ENCODE results near the gene TNFSF12.
A peak's percentile ranks its signal among the peaks of the same experiment; 100 is the strongest.

TNFSF12 gene

GRCh38 chr17:7548585-7549400, at the start of gene TNFSF12:
Gene TNFSF12 (plus strand): TSS chr17:7549058. CDS start chr17:7549154, 96 bp downstream.
- DNase-seq (ENCODE audit: low spot score in 2 of 2) (peak in 1 of 2 donors; percentile 48), ATAC-seq (ENCODE audit: low read depth) (peak; percentile 35)
- Mint-ChIP-seq H3K36me3 (peaks cover 5% of the 10 kb centered on the region), H3K4me1 (peaks cover 35% of the 10 kb centered on the region), H3K9me3 (no peaks in the 10 kb centered on the region), H3K4me3 (peak within 1 kb of the TSS; percentile 83), H3K27ac (peak within 1 kb of the TSS; percentile 80), H3K27me3 (no peaks in the 10 kb centered on the region)

- peaks cover under 1% of the 10 kb centered on the region for H3K4me1 Mint-ChIP-seq
- ATAC-seq (ENCODE audit: low read depth) (no peak), DNase-seq (ENCODE audit: low spot score in 2 of 2) (no peak)
- no peaks in the 10 kb centered on the region for H3K27me3 Mint-ChIP-seq
- H3K27ac Mint-ChIP-seq: peak overlapping the region; percentile 31
- H3K4me3 Mint-ChIP-seq: no peak overlapping the region
- no peaks in the 10 kb centered on the region for H3K9me3 Mint-ChIP-seq
- H3K36me3 Mint-ChIP-seq: peaks cover 46% of the 10 kb centered on the region
These were observed 49.7 kb upstream of the TNFSF12 start for GRCh38 chr17:7499161-7499560.

- Mint-ChIP-seq H3K4me3 (no peak overlapping the region), H3K36me3 (peaks cover 48% of the 10 kb centered on the region), H3K9me3 (no peaks in the 10 kb centered on the region), H3K27ac (no peak overlapping the region), H3K4me1 (no peaks in the 10 kb centered on the region), H3K27me3 (no peaks in the 10 kb centered on the region)
- no peak for DNase-seq (ENCODE audit: low spot score in 2 of 2)
- no peak for ATAC-seq (ENCODE audit: low read depth)
These were observed 47.1 kb upstream of the TNFSF12 start for GRCh38 chr17:7501729-7502128.

GRCh38 chr17:7502171-7502847, 46.5 kb upstream of the TNFSF12 start:
- Mint-ChIP-seq H3K36me3 (peaks cover 44% of the 10 kb centered on the region), H3K4me1 (no peaks in the 10 kb centered on the region), H3K4me3 (no peak overlapping the region), H3K27ac (no peak overlapping the region), H3K27me3 (no peaks in the 10 kb centered on the region), H3K9me3 (no peaks in the 10 kb centered on the region)
- DNase-seq (ENCODE audit: low spot score in 2 of 2) (no peak), ATAC-seq (ENCODE audit: low read depth) (no peak)

- Mint-ChIP-seq H3K9me3 (no peaks in the 10 kb centered on the region), H3K27ac (no peak overlapping the region), H3K4me1 (no peaks in the 10 kb centered on the region), H3K36me3 (peaks cover 44% of the 10 kb centered on the region), H3K27me3 (no peaks in the 10 kb centered on the region), H3K4me3 (no peak overlapping the region)
- DNase-seq (ENCODE audit: low spot score in 2 of 2) (no peak), ATAC-seq (ENCODE audit: low read depth) (no peak)
These were observed 45.9 kb upstream of the TNFSF12 start for GRCh38 chr17:7502987-7503386.

- Mint-ChIP-seq H3K4me1 (no peaks in the 10 kb centered on the region), H3K36me3 (peaks cover 48% of the 10 kb centered on the region)
These were observed 45.3 kb upstream of the TNFSF12 start for GRCh38 chr17:7503521-7503920.

GRCh38 chr17:7508145-7508544, 40.7 kb upstream of the TNFSF12 start:
- H3K27ac Mint-ChIP-seq: no peak overlapping the region
- no peak overlapping the region for H3K4me3 Mint-ChIP-seq
- no peaks in the 10 kb centered on the region for H3K9me3 Mint-ChIP-seq
- H3K36me3 Mint-ChIP-seq: peaks cover 49% of the 10 kb centered on the region
- no peak for DNase-seq (ENCODE audit: low spot score in 2 of 2)
- H3K4me1 Mint-ChIP-seq: no peaks in the 10 kb centered on the region
- no peak for ATAC-seq (ENCODE audit: low read depth)
- no peaks in the 10 kb centered on the region for H3K27me3 Mint-ChIP-seq

More at GRCh38 chr17:7503521-7503920, 45.3 kb upstream of the TNFSF12 start:
- Mint-ChIP-seq H3K27ac (no peak overlapping the region), H3K4me3 (no peak overlapping the region), H3K9me3 (no peaks in the 10 kb centered on the region), H3K27me3 (no peaks in the 10 kb centered on the region)
- ATAC-seq (ENCODE audit: low read depth): no peak
- DNase-seq (ENCODE audit: low spot score in 2 of 2): no peak

GRCh38 chr17:7508846-7509245, 40.0 kb upstream of the TNFSF12 start:
- H3K9me3 Mint-ChIP-seq: no peaks in the 10 kb centered on the region
- H3K27ac Mint-ChIP-seq: no peak overlapping the region
- no peaks in the 10 kb centered on the region for H3K27me3 Mint-ChIP-seq
- peaks cover 49% of the 10 kb centered on the region for H3K36me3 Mint-ChIP-seq
- DNase-seq (ENCODE audit: low spot score in 2 of 2): no peak
- H3K4me1 Mint-ChIP-seq: no peaks in the 10 kb centered on the region
- no peak overlapping the region for H3K4me3 Mint-ChIP-seq
- no peak for ATAC-seq (ENCODE audit: low read depth)

- Mint-ChIP-seq H3K27ac (no peak overlapping the region), H3K4me1 (no peaks in the 10 kb centered on the region), H3K4me3 (no peak overlapping the region), H3K9me3 (no peaks in the 10 kb centered on the region), H3K27me3 (no peaks in the 10 kb centered on the region), H3K36me3 (peaks cover 46% of the 10 kb centered on the region)
- no peak for ATAC-seq (ENCODE audit: low read depth)
- no peak for DNase-seq (ENCODE audit: low spot score in 2 of 2)
These were observed 38.9 kb upstream of the TNFSF12 start for GRCh38 chr17:7509937-7510336.

- peak overlapping the region; percentile 79 for H3K27ac Mint-ChIP-seq
- H3K27me3 Mint-ChIP-seq: no peaks in the 10 kb centered on the region
- H3K9me3 Mint-ChIP-seq: no peaks in the 10 kb centered on the region
- DNase-seq (ENCODE audit: low spot score in 2 of 2): no peak
- ATAC-seq (ENCODE audit: low read depth): no peak
- H3K4me1 Mint-ChIP-seq: no peaks in the 10 kb centered on the region
- H3K36me3 Mint-ChIP-seq: peaks cover 44% of the 10 kb centered on the region
- no peak overlapping the region for H3K4me3 Mint-ChIP-seq
These were observed 37.8 kb upstream of the TNFSF12 start for GRCh38 chr17:7511108-7511507.

- H3K9me3 Mint-ChIP-seq: no peaks in the 10 kb centered on the region
- peaks cover 38% of the 10 kb centered on the region for H3K36me3 Mint-ChIP-seq
- H3K27ac Mint-ChIP-seq: no peak overlapping the region
- ATAC-seq (ENCODE audit: low read depth) (no peak), DNase-seq (ENCODE audit: low spot score in 2 of 2) (no peak)
- no peak overlapping the region for H3K4me3 Mint-ChIP-seq
- H3K4me1 Mint-ChIP-seq: no peaks in the 10 kb centered on the region
- no peaks in the 10 kb centered on the region for H3K27me3 Mint-ChIP-seq
These were observed 36.8 kb upstream of the TNFSF12 start for GRCh38 chr17:7512105-7512504.

- ATAC-seq (ENCODE audit: low read depth) (no peak), DNase-seq (ENCODE audit: low spot score in 2 of 2) (no peak)
- H3K9me3 Mint-ChIP-seq: no peaks in the 10 kb centered on the region
- H3K4me3 Mint-ChIP-seq: no peak overlapping the region
- H3K27ac Mint-ChIP-seq: peak overlapping the region; percentile 64
- peaks cover 38% of the 10 kb centered on the region for H3K36me3 Mint-ChIP-seq
- no peaks in the 10 kb centered on the region for H3K4me1 Mint-ChIP-seq
- H3K27me3 Mint-ChIP-seq: no peaks in the 10 kb centered on the region
These were observed 35.9 kb upstream of the TNFSF12 start for GRCh38 chr17:7512824-7513540.

GRCh38 chr17:7513850-7514419, 34.9 kb upstream of the TNFSF12 start:
- Mint-ChIP-seq H3K27ac (peak overlapping the region; percentile 64), H3K9me3 (no peaks in the 10 kb centered on the region), H3K27me3 (no peaks in the 10 kb centered on the region), H3K36me3 (peaks cover 30% of the 10 kb centered on the region), H3K4me1 (no peaks in the 10 kb centered on the region), H3K4me3 (no peak overlapping the region)
- no peak for ATAC-seq (ENCODE audit: low read depth)
- no peak for DNase-seq (ENCODE audit: low spot score in 2 of 2)
